Measurements from ENCODE around the gene PSMD9. TPM values are rescaled to one million over a fixed set of nuclear protein-coding genes. Genes with fewer than 3 reads are reported as not detected.

Gene PSMD9
- total and polyA plus RNA-seq, 2 experiments from 2014 or later: 32.7 to 36.3 TPM

DNA sequence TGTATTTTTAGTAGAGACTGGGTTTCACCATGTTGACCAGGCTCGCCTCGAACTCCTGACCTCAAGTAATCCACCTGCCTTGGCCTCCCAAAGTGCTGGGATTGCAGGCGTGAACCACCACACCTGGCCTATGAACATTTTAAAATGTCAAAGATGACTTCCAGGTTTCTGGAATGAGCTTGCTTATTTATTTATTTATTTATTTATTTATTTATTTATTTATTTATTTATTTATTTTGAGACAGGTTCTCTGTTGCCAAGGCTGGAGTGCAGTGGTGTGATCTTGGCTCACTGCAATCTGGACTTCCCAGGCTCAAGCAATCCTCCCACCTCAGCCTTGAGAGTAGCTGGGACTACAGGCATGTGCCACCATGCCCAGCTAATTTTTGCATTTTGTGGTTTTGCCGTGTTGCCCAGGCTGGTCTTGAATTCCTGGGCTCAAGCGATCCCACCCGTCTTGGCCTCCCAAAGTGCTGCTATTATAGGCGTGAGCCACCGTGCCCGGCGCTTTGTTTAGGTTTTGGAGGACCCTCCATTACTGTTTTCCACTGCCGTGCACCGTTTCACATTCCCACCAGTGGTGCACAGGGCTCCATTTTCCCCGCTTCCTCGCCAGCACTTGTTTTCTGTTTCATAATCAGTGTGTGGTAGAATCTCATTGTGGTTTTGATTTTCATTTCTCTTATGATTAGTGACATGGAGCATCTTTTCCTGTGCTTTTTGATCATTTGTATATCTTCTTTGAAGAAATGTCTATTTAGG lies 23.4 kb downstream of the PSMD9 start (continued):
- TF ChIP-seq NANOG (IDR thresholded peaks at IDR 0.05; ENCODE audit: borderline replicate concordance): no peak
- TF ChIP-seq, protein P1, sequence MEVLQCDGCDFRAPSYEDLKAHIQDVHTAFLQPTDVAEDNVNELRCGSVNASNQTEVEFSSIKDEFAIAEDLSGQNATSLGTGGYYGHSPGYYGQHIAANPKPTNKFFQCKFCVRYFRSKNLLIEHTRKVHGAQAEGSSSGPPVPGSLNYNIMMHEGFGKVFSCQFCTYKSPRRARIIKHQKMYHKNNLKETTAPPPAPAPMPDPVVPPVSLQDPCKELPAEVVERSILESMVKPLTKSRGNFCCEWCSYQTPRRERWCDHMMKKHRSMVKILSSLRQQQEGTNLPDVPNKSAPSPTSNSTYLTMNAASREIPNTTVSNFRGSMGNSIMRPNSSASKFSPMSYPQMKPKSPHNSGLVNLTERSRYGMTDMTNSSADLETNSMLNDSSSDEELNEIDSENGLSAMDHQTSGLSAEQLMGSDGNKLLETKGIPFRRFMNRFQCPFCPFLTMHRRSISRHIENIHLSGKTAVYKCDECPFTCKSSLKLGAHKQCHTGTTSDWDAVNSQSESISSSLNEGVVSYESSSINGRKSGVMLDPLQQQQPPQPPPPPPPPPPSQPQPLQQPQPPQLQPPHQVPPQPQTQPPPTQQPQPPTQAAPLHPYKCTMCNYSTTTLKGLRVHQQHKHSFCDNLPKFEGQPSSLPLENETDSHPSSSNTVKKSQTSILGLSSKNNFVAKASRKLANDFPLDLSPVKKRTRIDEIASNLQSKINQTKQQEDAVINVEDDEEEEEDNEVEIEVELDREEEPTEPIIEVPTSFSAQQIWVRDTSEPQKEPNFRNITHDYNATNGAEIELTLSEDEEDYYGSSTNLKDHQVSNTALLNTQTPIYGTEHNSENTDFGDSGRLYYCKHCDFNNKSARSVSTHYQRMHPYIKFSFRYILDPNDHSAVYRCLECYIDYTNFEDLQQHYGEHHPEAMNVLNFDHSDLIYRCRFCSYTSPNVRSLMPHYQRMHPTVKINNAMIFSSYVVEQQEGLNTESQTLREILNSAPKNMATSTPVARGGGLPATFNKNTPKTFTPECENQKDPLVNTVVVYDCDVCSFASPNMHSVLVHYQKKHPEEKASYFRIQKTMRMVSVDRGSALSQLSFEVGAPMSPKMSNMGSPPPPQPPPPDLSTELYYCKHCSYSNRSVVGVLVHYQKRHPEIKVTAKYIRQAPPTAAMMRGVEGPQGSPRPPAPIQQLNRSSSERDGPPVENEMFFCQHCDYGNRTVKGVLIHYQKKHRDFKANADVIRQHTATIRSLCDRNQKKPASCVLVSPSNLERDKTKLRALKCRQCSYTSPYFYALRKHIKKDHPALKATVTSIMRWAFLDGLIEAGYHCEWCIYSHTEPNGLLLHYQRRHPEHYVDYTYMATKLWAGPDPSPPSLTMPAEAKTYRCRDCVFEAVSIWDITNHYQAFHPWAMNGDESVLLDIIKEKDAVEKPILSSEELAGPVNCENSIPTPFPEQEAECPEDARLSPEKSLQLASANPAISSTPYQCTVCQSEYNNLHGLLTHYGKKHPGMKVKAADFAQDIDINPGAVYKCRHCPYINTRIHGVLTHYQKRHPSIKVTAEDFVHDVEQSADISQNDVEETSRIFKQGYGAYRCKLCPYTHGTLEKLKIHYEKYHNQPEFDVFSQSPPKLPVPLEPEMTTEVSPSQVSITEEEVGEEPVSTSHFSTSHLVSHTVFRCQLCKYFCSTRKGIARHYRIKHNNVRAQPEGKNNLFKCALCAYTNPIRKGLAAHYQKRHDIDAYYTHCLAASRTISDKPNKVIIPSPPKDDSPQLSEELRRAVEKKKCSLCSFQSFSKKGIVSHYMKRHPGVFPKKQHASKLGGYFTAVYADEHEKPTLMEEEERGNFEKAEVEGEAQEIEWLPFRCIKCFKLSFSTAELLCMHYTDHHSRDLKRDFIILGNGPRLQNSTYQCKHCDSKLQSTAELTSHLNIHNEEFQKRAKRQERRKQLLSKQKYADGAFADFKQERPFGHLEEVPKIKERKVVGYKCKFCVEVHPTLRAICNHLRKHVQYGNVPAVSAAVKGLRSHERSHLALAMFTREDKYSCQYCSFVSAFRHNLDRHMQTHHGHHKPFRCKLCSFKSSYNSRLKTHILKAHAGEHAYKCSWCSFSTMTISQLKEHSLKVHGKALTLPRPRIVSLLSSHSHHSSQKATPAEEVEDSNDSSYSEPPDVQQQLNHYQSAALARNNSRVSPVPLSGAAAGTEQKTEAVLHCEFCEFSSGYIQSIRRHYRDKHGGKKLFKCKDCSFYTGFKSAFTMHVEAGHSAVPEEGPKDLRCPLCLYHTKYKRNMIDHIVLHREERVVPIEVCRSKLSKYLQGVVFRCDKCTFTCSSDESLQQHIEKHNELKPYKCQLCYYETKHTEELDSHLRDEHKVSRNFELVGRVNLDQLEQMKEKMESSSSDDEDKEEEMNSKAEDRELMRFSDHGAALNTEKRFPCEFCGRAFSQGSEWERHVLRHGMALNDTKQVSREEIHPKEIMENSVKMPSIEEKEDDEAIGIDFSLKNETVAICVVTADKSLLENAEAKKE (CRISPR knock-in tag; IDR thresholded peaks at IDR 0.05): no peak
- TF ChIP-seq EZH2phosphoT487 (IDR thresholded peaks at IDR 0.05; ENCODE audit: unreplicated experiment): no peak
- TF ChIP-seq POLR2AphosphoS5 (IDR thresholded peaks at IDR 0.05; ENCODE audit: low read depth): no peak
- TF ChIP-seq JUNB (IDR thresholded peaks at IDR 0.05; ENCODE audit: unreplicated experiment): no peak
- no peak for TF ChIP-seq ZNF114 (CRISPR knock-in tag; IDR thresholded peaks at IDR 0.05)

DNA sequence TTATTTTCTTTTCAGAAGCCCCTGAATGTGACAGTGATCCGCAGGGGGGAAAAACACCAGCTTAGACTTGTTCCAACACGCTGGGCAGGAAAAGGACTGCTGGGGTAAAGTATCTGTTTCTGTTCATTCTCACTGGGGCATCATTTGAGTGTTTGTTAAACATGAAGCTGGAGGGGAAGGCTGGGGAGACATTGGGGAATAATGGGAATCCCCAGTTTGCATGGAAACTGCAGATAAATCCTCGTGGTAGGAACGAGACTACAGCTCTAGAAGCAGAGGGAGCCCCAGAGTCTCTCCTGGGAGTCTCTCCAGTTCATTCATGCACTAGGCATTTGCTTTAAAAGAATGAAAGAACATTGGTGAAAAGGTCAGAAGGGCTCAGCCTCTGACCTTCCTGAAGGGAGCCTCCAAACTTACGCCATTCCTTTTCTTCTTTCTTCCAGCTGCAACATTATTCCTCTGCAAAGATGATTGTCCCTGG lies 27.3 kb downstream of the PSMD9 start:
- DNase-seq (ENCODE audit: low spot score): no peak
- H3K27ac ChIP-seq (ENCODE audit: low read depth): no peak overlapping the region
- H3K36me3 ChIP-seq (ENCODE audit: insufficient read depth): no peaks in the 10 kb centered on the region; the same call in 1 of the 2 replicates
- H3K4me2 ChIP-seq: no peak overlapping the region
- Mint-ChIP-seq H3K9me3 (no peaks in the 10 kb centered on the region), H3K27ac (no peak overlapping the region), H3K4me3 (no peak overlapping the region), H3K36me3 (ENCODE audit: low read depth) (peaks cover 11% of the 10 kb centered on the region; the same call in 2 of the 3 replicates), H3K4me1 (peaks cover 13% of the 10 kb centered on the region), H3K27me3 (ENCODE audit: insufficient read depth, low read depth, poor library complexity) (peaks cover 15% of the 10 kb centered on the region)
- peaks cover 4% of the 10 kb centered on the region; the same call in 1 of the 2 replicates for H3K4me1 ChIP-seq (ENCODE audit: insufficient read depth)
- H3K79me2 ChIP-seq (replicated peaks; ENCODE audit: insufficient read depth): no peaks in the 10 kb centered on the region
- H4K20me1 ChIP-seq (replicated peaks; ENCODE audit: insufficient read depth): no peaks in the 10 kb centered on the region
- H2AFZ ChIP-seq: no peak overlapping the region
- ATAC-seq: no peak
- no peak overlapping the region for H3K4me3 ChIP-seq
- peaks cover 10% of the 10 kb centered on the region; the same call in 1 of the 2 replicates for H3F3A ChIP-seq (replicated peaks; ENCODE audit: low read depth)
- no peaks in the 10 kb centered on the region for H3K9me2 ChIP-seq (ENCODE audit: insufficient read depth)
- 0 out of 2 replicates have a peak, but pooled peaks cover 3% of the 10 kb centered on the region for H3K27me3 ChIP-seq (ENCODE audit: insufficient read depth)
- TF ChIP-seq STAT1 (IDR thresholded peaks at IDR 0.05; ENCODE audit: unreplicated experiment): no peak
- no peak for TF ChIP-seq ZNF114 (CRISPR knock-in tag; IDR thresholded peaks at IDR 0.05)
- no peak for TF ChIP-seq NANOG (IDR thresholded peaks at IDR 0.05; ENCODE audit: borderline replicate concordance)
- TF ChIP-seq, protein P1 (CRISPR knock-in tag; IDR thresholded peaks at IDR 0.05): no peak
- no peak for TF ChIP-seq POLR2AphosphoS5 (IDR thresholded peaks at IDR 0.05; ENCODE audit: low read depth)

Measured in GM23338 (cell line).